ENCODE results near the gene GALR2. TPM values are rescaled to one million over a fixed set of nuclear protein-coding genes. Genes with fewer than 3 reads are reported as not detected.
A peak's percentile ranks its signal among the peaks of the same experiment; 100 is the strongest.
"Not testable (repeated sequence)": the region's sequence is repeated elsewhere in the genome, so short reads cannot be mapped to it uniquely, and the experiment has no call there.

GALR2 gene
- total RNA-seq, 2 experiments from 2014 or later: 0.38 to 0.40 TPM

DNA sequence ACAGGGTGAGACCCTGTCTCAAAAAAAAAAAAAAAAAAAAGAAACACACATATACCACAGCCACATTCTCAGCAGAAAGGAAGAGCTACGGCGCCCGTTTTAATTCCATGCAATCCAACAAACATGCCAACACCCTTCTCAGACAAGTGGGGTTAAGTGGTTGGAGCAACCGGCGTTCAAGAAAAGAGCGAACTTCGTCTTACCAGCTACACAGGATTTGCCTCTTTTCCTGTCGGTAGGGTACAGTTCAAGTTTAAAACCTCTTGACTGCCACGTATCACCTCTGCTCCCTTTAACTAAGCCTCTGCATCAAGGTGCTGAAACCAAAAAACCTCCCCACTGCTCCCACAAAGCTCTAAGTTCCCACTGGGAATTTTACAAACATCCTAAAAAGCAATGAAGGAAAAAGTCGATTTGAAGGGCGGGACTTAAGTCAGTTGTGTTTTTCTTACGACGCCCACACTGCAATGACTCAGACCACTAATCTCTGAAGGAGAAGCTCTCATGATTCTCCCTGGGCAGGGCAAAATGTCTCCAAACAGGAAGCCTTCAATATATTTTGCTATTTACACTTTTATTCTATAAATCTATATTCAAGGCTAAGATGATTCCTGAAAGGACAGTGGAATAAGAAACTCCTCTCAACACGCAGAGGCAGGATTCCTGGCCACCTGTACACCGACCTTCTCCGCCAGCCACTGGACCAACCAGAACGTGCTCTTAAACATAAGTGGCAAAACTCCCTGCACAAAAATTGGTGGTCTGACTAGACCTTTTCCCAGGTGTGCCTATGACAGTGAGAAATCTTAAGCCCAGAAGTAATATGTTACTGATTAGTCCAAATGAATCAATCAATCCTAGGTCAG lies 21.1 kb upstream of the GALR2 start:
- Mint-ChIP-seq H3K36me3 (ENCODE audit: low read depth) (peaks cover 64% of the 10 kb centered on the region), H3K9me3 (no peaks in the 10 kb centered on the region), H3K27me3 (no peaks in the 10 kb centered on the region), H3K4me3 (no peak overlapping the region), H3K4me1 (peaks cover 7% of the 10 kb centered on the region), H3K27ac (no peak overlapping the region)
- ChIA-PET CTCF (no interaction called here), POLR2A (interaction anchor here (1.1 to 1.8 kb wide), 3 partner anchors 11 to 113 kb away, joined by 3 to 6 read pairs (median 3); no protein-coding TSS in a partner anchor)
- DNase-seq: no peak

DNA sequence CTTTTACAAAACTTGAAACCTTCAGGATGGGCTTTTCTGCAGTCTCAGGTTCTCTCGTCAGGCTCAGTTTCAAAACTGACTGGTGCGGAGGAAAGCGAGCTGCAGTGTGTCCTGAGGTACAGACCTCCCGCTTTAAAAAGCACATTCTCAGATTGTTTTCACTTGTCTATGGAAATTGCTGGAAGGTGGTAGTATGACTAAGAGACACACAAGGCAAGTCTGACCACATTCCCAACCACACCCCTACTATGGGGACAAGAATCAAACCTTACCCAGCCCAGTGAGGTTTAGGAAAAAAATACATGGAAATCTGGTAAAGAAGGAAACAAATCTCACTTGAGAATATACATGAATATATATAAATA lies 20.5 kb upstream of the GALR2 start:
- ChIA-PET POLR2A (interaction anchor here (1.1 to 1.8 kb wide), 2 partner anchors 10 to 21 kb away, joined by 3 to 6 read pairs; no protein-coding TSS in a partner anchor), CTCF (no interaction called here)
- Mint-ChIP-seq H3K4me1 (peaks cover 7% of the 10 kb centered on the region), H3K9me3 (no peaks in the 10 kb centered on the region), H3K36me3 (ENCODE audit: low read depth) (peaks cover 64% of the 10 kb centered on the region), H3K27me3 (no peaks in the 10 kb centered on the region), H3K4me3 (no peak overlapping the region), H3K27ac (no peak overlapping the region)
- no peak for DNase-seq

DNA sequence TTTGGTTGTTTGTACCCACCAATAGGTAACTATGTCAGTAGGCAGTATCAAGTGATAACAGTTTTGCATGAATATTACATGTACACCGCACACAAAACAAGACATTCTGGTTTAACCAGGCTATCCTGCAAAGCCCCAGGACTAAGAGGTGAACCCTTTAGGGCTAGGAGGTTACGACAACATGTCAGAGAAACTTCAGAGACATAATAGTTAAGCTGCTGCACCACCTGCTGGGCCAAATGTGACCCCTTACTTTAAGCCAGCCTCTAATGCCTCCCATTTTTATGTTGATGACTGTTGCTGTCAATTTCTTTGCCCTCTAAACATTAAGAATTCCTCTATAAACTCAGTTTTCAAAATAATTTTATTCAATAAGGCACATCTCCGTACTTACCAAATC lies 17.7 kb upstream of the GALR2 start:
- Mint-ChIP-seq H3K27me3 (no peaks in the 10 kb centered on the region), H3K27ac (no peak overlapping the region), H3K4me3 (no peak overlapping the region), H3K4me1 (peaks cover 2% of the 10 kb centered on the region), H3K36me3 (ENCODE audit: low read depth) (peaks cover 61% of the 10 kb centered on the region), H3K9me3 (no peaks in the 10 kb centered on the region)
- ChIA-PET CTCF (no interaction called here), POLR2A (interaction anchor here (1.0 kb wide), 1 partner anchor 10 kb away, joined by 3 read pairs; no protein-coding TSS in a partner anchor)
- DNase-seq: no peak

DNA sequence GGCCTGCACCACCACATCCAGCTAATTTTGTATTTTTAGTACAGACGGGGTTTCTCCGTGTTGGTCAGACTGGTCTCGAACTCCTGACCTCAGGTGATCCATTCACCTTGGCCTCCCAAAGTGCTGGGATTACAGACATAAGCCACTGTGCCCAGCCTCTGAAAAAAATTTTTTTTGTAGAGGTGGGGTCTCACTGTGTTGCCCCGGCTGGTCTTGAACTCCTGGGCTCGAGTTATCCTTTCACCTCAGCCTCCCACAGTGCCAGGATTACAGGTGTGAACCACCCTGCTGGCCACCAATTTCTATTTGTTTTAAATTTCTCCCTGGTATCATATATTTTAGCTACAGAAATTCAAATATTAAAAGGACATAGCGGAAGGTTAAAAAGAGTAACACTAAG lies 16.3 kb upstream of the GALR2 start:
- H3K9me3 Mint-ChIP-seq, H3K27ac Mint-ChIP-seq, H3K4me1 Mint-ChIP-seq, H3K27me3 Mint-ChIP-seq, H3K4me3 Mint-ChIP-seq, POLR2A ChIA-PET, DNase-seq: not testable (repeated sequence)
- H3K36me3 Mint-ChIP-seq (ENCODE audit: low read depth): peaks cover 64% of the 10 kb centered on the region
- CTCF ChIA-PET: interaction anchor here (1.4 to 1.6 kb wide), 2 partner anchors 44 to 222 kb away, joined by 4 read pairs; no protein-coding TSS in a partner anchor

DNA sequence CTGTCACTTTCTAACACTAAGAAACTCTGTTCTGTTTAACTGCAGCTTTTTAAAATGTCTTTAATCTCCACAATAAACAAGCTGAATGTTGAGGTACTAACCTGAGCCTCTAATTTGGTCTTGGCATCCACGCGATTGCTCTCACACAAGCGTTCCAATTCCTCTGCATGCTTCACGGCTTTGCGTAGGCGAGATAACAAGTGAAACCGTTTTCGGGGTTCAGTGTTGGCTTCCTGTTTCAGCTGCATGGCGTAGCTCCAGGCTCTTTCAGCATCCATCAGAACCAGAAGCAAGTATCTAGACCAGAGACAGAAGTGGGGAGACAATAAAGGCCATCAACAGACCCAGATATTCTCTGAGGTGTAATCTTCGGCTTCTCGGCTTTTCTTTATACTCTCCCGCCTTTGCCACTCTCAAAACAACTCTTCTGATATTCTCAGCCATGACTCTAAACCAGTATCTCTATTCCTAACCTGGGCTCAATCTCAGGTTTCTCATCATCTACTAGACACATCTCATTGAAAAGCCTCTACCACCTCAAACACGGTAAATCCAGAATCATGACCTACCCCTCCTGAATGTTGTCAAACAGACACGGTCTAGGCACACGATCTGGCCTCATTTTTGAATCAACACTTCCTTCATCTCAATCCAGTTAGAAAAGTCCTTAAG lies 10.6 kb upstream of the GALR2 start:
- peak overlapping the region; percentile 60 for H3K4me3 Mint-ChIP-seq
- POLR2A ChIA-PET: interaction anchor here (0.9 to 2.4 kb wide), 12 partner anchors 8 to 388 kb away, joined by 3 to 19 read pairs (median 4); partner anchors contain the start of genes EXOC7, PRPSAP1, SRP68 and UBALD2
- CTCF ChIA-PET: interaction anchor here (0.6 to 3.9 kb wide), 27 partner anchors 8 to 559 kb away, joined by 3 to 22 read pairs (median 4); partner anchors contain the start of gene SRP68
- no peaks in the 10 kb centered on the region for H3K9me3 Mint-ChIP-seq
- peak overlapping the region; percentile 88 for H3K27ac Mint-ChIP-seq
- peaks cover 74% of the 10 kb centered on the region for H3K36me3 Mint-ChIP-seq (ENCODE audit: low read depth)
- H3K4me1 Mint-ChIP-seq: peaks cover 29% of the 10 kb centered on the region
- peak; percentile 64 for DNase-seq
- no peaks in the 10 kb centered on the region for H3K27me3 Mint-ChIP-seq

DNA sequence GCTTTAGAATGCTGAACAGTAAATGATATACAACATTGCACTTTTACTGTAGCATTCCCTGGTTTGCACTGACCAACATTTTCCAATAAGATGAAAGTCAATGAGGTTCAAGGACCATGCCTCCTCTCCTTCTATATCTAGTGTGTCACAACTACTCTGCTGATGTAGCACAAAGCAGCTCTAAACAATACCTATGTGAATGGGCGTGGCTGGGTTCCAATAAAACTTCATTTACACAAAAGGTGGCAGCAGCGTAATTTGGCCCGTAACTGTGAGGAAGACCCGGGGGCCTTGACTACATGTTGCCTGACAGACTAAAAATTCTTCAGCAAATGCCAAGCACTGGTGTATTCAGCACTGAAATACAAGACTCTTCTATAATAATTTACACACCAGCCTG lies 8.8 kb upstream of the GALR2 start:
- no peak overlapping the region for H3K4me3 Mint-ChIP-seq
- ChIA-PET POLR2A (interaction anchor here (1.0 kb wide), 2 partner anchors 37 to 170 kb away, joined by 3 to 4 read pairs; partner anchors contain the start of gene EXOC7), CTCF (interaction anchor here (1.1 to 3.9 kb wide), 4 partner anchors 52 to 332 kb away, joined by 3 to 22 read pairs (median 4); no protein-coding TSS in a partner anchor)
- H3K9me3 Mint-ChIP-seq: no peaks in the 10 kb centered on the region
- no peak for DNase-seq
- peak overlapping the region; percentile 55 for H3K27ac Mint-ChIP-seq
- peaks cover 66% of the 10 kb centered on the region for H3K36me3 Mint-ChIP-seq (ENCODE audit: low read depth)
- H3K4me1 Mint-ChIP-seq: peaks cover 39% of the 10 kb centered on the region
- H3K27me3 Mint-ChIP-seq: no peaks in the 10 kb centered on the region

DNA sequence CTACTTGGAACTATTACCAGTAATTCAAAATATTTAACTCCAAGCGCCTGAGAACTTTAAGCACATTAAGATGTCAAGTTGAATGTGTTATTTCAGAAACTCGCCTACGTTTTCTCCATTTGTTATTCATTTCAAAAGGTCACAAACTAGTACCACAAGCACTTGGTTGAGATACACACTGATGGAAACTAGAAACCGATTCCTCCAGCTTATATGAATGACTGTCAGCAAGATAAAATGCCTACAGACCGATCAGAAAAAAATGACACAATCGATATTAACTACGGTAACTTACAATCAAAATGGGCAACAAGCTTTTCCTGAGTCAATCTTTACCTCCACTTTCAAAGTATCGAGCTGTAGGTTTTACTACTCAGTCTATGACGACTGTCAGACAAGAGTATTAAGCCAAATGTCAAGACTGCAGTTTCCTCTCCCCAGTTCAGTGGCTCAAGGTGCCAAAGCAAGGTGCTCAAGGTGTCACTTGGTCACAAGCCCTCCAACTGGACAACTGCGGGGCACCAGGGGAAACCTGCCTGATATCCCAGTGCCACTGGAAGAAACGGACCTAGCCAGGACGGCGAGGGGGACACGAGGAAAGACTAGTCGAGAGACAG lies 2.9 kb upstream of the GALR2 start:
- peak overlapping the region; percentile 96 for H3K4me3 Mint-ChIP-seq
- H3K27me3 Mint-ChIP-seq: peaks cover 25% of the 10 kb centered on the region
- H3K4me1 Mint-ChIP-seq: peaks cover 46% of the 10 kb centered on the region
- no peaks in the 10 kb centered on the region for H3K9me3 Mint-ChIP-seq
- DNase-seq: no peak
- peaks cover 33% of the 10 kb centered on the region for H3K36me3 Mint-ChIP-seq (ENCODE audit: low read depth)
- CTCF ChIA-PET: interaction anchor here (0.9 to 1.7 kb wide), 7 partner anchors 8 to 216 kb away, joined by 3 to 7 read pairs (median 3); partner anchors contain the start of gene WBP2
- peak overlapping the region; percentile 89 for H3K27ac Mint-ChIP-seq
- POLR2A ChIA-PET: interaction anchor here (0.7 to 1.8 kb wide), 10 partner anchors 8 to 313 kb away, joined by 3 to 19 read pairs (median 4); partner anchors contain the start of genes EXOC7, SPHK1 and TRIM65

DNA sequence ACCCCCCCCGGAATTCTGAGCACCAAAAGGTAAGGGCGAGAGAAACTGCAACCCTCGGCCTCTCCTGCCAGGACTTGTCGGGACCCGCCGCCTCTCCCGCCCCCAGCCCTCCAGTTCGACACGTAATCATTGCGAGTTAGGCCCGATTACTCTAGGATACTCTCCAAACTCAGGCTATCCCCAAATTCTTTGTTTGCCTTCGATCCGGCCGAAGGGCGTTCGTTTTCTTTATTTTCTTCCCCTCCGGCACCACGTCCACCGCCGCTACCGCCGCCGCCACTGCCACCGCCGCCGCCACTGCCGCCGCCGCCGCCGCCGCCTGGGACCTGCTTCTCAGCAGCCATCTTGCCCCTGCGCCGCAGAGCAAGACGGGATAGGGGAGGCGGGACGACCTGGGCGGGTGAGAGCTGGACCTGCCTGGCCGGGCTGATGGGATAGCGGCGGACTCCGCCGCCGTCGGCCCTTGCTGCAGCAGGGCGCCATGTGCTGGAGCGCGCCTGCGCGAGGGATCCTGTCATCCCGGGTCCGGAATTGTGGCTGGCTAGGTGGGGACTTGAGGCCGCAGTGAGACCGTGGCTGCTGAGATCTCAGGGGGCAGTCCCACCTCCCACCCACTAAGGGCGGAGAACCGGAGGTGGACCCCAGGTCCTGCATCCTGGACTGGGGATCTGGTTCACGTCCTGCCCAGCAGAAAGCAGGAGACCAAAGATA lies 2.3 kb upstream of the GALR2 start, which contains the start of gene SRP68:
Gene SRP68, minus strand, starts transcription at position 370 of the 711 bp plus-strand sequence. Its CDS starts 26 bp downstream, at position 344.
- peak; percentile 89 for DNase-seq
- peak within 1 kb of the TSS; percentile 96 for H3K4me3 Mint-ChIP-seq
- peaks cover 51% of the 10 kb centered on the region for H3K4me1 Mint-ChIP-seq
- peak within 1 kb of the TSS; percentile 89 for H3K27ac Mint-ChIP-seq
- H3K9me3 Mint-ChIP-seq: no peaks in the 10 kb centered on the region
- POLR2A ChIA-PET: interaction anchor here (1.0 to 1.8 kb wide), 8 partner anchors 9 to 313 kb away, joined by 3 to 19 read pairs (median 4); partner anchors contain the start of genes EXOC7, SPHK1 and TRIM65
- peaks cover 27% of the 10 kb centered on the region for H3K36me3 Mint-ChIP-seq (ENCODE audit: low read depth)
- H3K27me3 Mint-ChIP-seq: peaks cover 32% of the 10 kb centered on the region
- CTCF ChIA-PET: interaction anchor here (0.9 to 1.7 kb wide), 6 partner anchors 9 to 217 kb away, joined by 3 to 7 read pairs (median 3); partner anchors contain the start of gene WBP2

DNA sequence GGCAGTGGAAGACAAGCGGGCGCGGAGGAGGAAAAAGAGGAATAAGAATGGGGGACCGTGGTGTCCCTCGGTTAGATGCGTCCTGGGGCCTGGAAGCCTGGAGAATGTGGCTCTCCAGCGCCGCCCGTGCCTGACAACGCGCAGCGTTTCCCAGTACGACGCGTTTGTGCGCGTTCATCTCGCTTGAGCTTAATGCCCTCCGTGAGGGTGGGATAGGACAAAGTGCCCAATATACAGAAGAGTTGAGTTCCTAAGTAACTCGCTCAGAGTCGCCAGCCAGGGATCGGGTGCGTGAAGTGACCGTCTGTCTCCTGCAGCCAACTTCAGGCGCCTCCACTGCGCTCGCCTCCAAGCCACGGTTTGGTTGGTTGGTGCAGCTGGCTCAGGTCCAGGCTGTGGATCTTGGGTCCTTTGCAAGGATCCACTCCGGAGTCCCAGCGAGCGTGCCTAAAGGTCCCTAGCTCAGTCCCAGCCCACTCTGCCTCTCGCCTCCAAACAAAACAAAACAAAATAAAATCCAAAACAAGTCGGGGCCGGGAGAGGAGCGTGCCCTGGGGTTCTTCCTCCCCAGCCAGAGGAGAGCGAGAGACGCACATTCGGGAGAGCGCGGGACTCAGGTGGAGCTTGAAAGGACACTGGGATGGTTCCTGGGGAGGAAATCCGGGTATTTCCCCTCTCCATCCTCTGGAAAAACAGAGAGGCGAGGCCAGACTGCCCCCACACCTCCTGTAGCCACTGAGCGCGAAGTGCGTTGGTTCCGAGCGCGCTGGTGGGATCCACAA lies 974 bp downstream of the GALR2 start:
- H3K4me1 Mint-ChIP-seq: peaks cover 40% of the 10 kb centered on the region
- H3K27ac Mint-ChIP-seq: no peak overlapping the region
- ChIA-PET POLR2A (no interaction called here), CTCF (interaction anchor here (0.9 kb wide), 1 partner anchor 61 kb away, joined by 4 read pairs; no protein-coding TSS in a partner anchor)
- H3K4me3 Mint-ChIP-seq: peak overlapping the region; percentile 21
- DNase-seq: no peak
- H3K9me3 Mint-ChIP-seq: no peaks in the 10 kb centered on the region
- H3K36me3 Mint-ChIP-seq (ENCODE audit: low read depth): peaks cover 9% of the 10 kb centered on the region
- peaks cover 53% of the 10 kb centered on the region for H3K27me3 Mint-ChIP-seq

DNA sequence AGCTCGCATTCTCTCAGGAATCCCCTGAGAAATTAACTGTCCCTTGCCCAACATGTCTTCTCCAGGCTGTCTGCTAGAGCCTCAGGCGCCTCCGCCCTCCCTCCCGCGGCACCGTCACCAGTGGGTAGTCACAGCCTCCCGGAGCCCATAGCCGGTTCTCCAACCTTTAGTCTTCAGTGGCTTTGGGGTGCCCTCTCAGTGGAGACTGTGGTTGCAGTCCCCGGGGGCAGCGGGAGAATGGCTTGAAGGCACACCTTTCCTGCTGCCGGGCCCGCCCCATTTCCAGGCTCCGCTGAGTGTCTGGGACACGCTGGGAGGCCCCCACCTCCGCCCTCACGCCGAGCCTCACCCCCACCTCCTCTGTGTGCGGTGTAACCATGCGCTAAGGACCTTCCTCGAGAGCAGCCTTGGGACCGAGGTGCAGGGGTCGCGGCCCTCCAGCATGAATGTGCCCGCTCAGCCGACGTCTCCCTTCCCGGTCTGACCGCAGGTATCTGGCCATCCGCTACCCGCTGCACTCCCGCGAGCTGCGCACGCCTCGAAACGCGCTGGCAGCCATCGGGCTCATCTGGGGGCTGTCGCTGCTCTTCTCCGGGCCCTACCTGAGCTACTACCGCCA lies 1.7 kb downstream of the GALR2 start:
- ChIA-PET POLR2A (no interaction called here), CTCF (interaction anchor here (0.9 kb wide), 1 partner anchor 62 kb away, joined by 4 read pairs; no protein-coding TSS in a partner anchor)
- H3K9me3 Mint-ChIP-seq: no peaks in the 10 kb centered on the region
- H3K27ac Mint-ChIP-seq: no peak overlapping the region
- H3K4me3 Mint-ChIP-seq: peak overlapping the region; percentile 60
- H3K4me1 Mint-ChIP-seq: peaks cover 34% of the 10 kb centered on the region
- peaks cover 9% of the 10 kb centered on the region for H3K36me3 Mint-ChIP-seq (ENCODE audit: low read depth)
- DNase-seq: no peak
- H3K27me3 Mint-ChIP-seq: peaks cover 53% of the 10 kb centered on the region

All from activated CD4-positive, alpha-beta memory T cell treated with anti-CD3 and anti-CD28 coated beads, Interleukin-2, amount 10 ng/mL, durations not matched to agents 7 days and 5 days (primary cell).